Neural cell (in vitro differentiated cells): ENCODE measurements around the gene LDLRAD4. TPM values are rescaled to one million over a fixed set of nuclear protein-coding genes. Genes with fewer than 3 reads are reported as not detected.

Experiments
- H2AFZ ChIP-seq: fragments of 200-600, 300-800 bp; sonication (generic), shearing (Covaris generic); 2 replicates; pipeline ENCODE4 v1.6.0; 2014; ENCODE audit warnings: low read depth, mild to moderate bottlenecking, antibody characterized with exemption, low read length, moderate library complexity
- H3F3A ChIP-seq: fragments of 200-600 bp; shearing (Covaris generic); 2 replicates; pipeline ENCODE4 v1.6.1; 2016; ENCODE audit warnings: mild to moderate bottlenecking, moderate library complexity, mixed read lengths, antibody characterized with exemption, low read length; ENCODE audit not compliant: insufficient read depth, poor library complexity, severe bottlenecking
- H3K27ac ChIP-seq: fragments of 200-600, 300-800 bp; sonication (generic), shearing (Covaris generic); 2 replicates; pipeline ENCODE4 v1.5.1; 2014; ENCODE audit warnings: mild to moderate bottlenecking, low read length, moderate library complexity
- H3K27me3 ChIP-seq: fragments of 300-800, 200-600 bp; sonication (generic), shearing (Covaris generic); 2 replicates; pipeline ENCODE4 v1.6.0; 2014; ENCODE audit warnings: mild to moderate bottlenecking, low read depth, low read length, moderate library complexity; ENCODE audit not compliant: insufficient read depth
- H3K36me3 ChIP-seq: fragments of 300-800, 200-600 bp; sonication (generic), shearing (Covaris generic); 2 replicates; pipeline ENCODE4 v1.5.1; 2014; ENCODE audit warnings: mild to moderate bottlenecking, antibody characterized with exemption, low read length, moderate library complexity; ENCODE audit not compliant: insufficient read depth
- H3K4me2 ChIP-seq: fragments of 300-800, 200-600 bp; sonication (generic), shearing (Covaris generic); 2 replicates; pipeline ENCODE4 v1.6.0; 2014; ENCODE audit warnings: mild to moderate bottlenecking, low read length
- H3K4me3 ChIP-seq: fragments of 300-800, 200-600 bp; sonication (generic), shearing (Covaris generic); 2 replicates; pipeline ENCODE4 v1.5.1; 2014; ENCODE audit warnings: mild to moderate bottlenecking, low read length, moderate library complexity
- H3K79me2 ChIP-seq: fragments of 200-600 bp; shearing (Covaris generic); replicated peaks from 2 replicates; pipeline ENCODE4 v1.6.0; 2014; ENCODE audit warnings: mild to moderate bottlenecking, low read length, moderate library complexity; ENCODE audit not compliant: insufficient read depth
- H3K9ac ChIP-seq: fragments of 300-800, 200-600 bp; sonication (generic), shearing (Covaris generic); 2 replicates; pipeline ENCODE4 v1.6.1; 2016; ENCODE audit warnings: mild to moderate bottlenecking, low read length, mixed read lengths
- H3K9me2 ChIP-seq: fragments of 200-600 bp; shearing (Covaris generic); 2 replicates; pipeline ENCODE4 v1.6.1; 2016; ENCODE audit warnings: mild to moderate bottlenecking, low read length, mixed read lengths; ENCODE audit not compliant: insufficient read depth
- H3K9me3 ChIP-seq: fragments of 200-600, 300-800 bp; sonication (generic), shearing (Covaris generic); 2 replicates; pipeline ENCODE4 v1.6.1; 2016; ENCODE audit warnings: mild to moderate bottlenecking, mixed run types, low read length, moderate library complexity, mixed read lengths
- H4K20me1 ChIP-seq: fragments of 200-600 bp; shearing (Covaris generic); 2 replicates; pipeline ENCODE4 v1.6.1; 2016; ENCODE audit warnings: mild to moderate bottlenecking, mixed run types; ENCODE audit not compliant: insufficient read depth
- CTCF ChIP-seq: fragments of 450-650 bp; IDR thresholded peaks from 2 replicates; pipeline ENCODE4 v1.5.1; 2014; ENCODE audit warnings: antibody characterized with exemption, mild to moderate bottlenecking, moderate library complexity; ENCODE audit not compliant: poor library complexity, severe bottlenecking
- MXI1 ChIP-seq: fragments of 450-650 bp; conservative IDR thresholded peaks from 2 replicates; pipeline ENCODE4 v1.6.1; 2014; ENCODE audit warnings: antibody characterized with exemption, mild to moderate bottlenecking; ENCODE audit not compliant: poor library complexity, severe bottlenecking
- POLR2AphosphoS5 ChIP-seq: IDR thresholded peaks from 2 replicates; pipeline ENCODE4 v1.6.1; 2012
- REST ChIP-seq: IDR thresholded peaks from 2 replicates; pipeline ENCODE4 v1.6.1; 2012; ENCODE audit warnings: borderline replicate concordance
- SMC3 ChIP-seq: fragments of 450-650 bp; conservative IDR thresholded peaks from 2 replicates; pipeline ENCODE4 v1.6.1; 2014; ENCODE audit warnings: antibody characterized with exemption, mild to moderate bottlenecking, moderate library complexity; ENCODE audit not compliant: poor library complexity
- TAF1 ChIP-seq: IDR thresholded peaks from 2 replicates; pipeline ENCODE4 v1.6.1; 2012; ENCODE audit warnings: low read depth
- polyA plus RNA-seq: library from polyadenylated mRNA; depleted of rRNA; stranded (reverse); fragments of >200 nt; gene quantifications from 2 replicates; pipeline ENCODE4 v1.2.3, GENCODE V29; 2014

LDLRAD4 gene
- polyA plus RNA-seq, 1 donor from 2014 or later = 3.7 TPM

- TF ChIP-seq REST (no peak), TAF1 (no peak), CTCF (no peak), SMC3 (no peak)
- no peaks in the 10 kb centered on the region for H3F3A ChIP-seq
- H3K27ac ChIP-seq = no peak overlapping the region
- H3K4me2 ChIP-seq = no peak overlapping the region
- no peak overlapping the region for H3K9ac ChIP-seq
- H3K9me2 ChIP-seq = no peaks in the 10 kb centered on the region
- H3K79me2 ChIP-seq = no peaks in the 10 kb centered on the region
- H3K36me3 ChIP-seq = no peaks in the 10 kb centered on the region
- H3K9me3 ChIP-seq = no peaks in the 10 kb centered on the region
- H2AFZ ChIP-seq = no peak overlapping the region
- no peaks in the 10 kb centered on the region for H4K20me1 ChIP-seq
- no peak overlapping the region for H3K4me3 ChIP-seq
- H3K27me3 ChIP-seq = no peaks in the 10 kb centered on the region
Observed at GRCh38 chr18:13582178-13582670, 363.7 kb downstream of the LDLRAD4 start.

- Histone ChIP-seq H3K9me3 (no peaks in the 10 kb centered on the region), H3F3A (no peaks in the 10 kb centered on the region), H3K79me2 (no peaks in the 10 kb centered on the region), H2AFZ (no peak overlapping the region), H3K4me2 (no peak overlapping the region), H3K27me3 (no peaks in the 10 kb centered on the region), H3K4me3 (no peak overlapping the region), H4K20me1 (no peaks in the 10 kb centered on the region), H3K27ac (no peak overlapping the region), H3K36me3 (no peaks in the 10 kb centered on the region), H3K9ac (no peak overlapping the region), H3K9me2 (no peaks in the 10 kb centered on the region)
- no peak for TF ChIP-seq CTCF
- TF ChIP-seq MXI1 = no peak
- TF ChIP-seq SMC3 = no peak
- TF ChIP-seq POLR2AphosphoS5 = no peak
Observed at GRCh38 chr18:13583576-13584550, 365.3 kb downstream of the LDLRAD4 start.
